ENCODE measurements around the gene CFAP46.

Gene CFAP46

GRCh38 chr10:132910901-132911785 lies 31.2 kb downstream of the CFAP46 start:
- DNase-seq (ENCODE audit: low read depth) = peak; percentile 4
- no peak overlapping the region for H3K4me3 ChIP-seq (ENCODE audit: low read depth, low read length)
- no peak for TF ChIP-seq CTCF (conservative IDR thresholded peaks at IDR 0.05; ENCODE audit: low read depth, low read length)

GRCh38 chr10:132910186-132910880 lies 32.0 kb downstream of the CFAP46 start:
- H3K4me3 ChIP-seq (ENCODE audit: low read depth, low read length) = no peak overlapping the region
- TF ChIP-seq CTCF (conservative IDR thresholded peaks at IDR 0.05; ENCODE audit: low read depth, low read length) = no peak
- DNase-seq (ENCODE audit: low read depth) = no peak

GRCh38 chr10:132909491-132910071 lies 32.8 kb downstream of the CFAP46 start:
- TF ChIP-seq CTCF (conservative IDR thresholded peaks at IDR 0.05; ENCODE audit: low read depth, low read length) = no peak
- no peak overlapping the region for H3K4me3 ChIP-seq (ENCODE audit: low read depth, low read length)
- DNase-seq (ENCODE audit: low read depth) = no peak

GRCh38 chr10:132908621-132909295 lies 33.6 kb downstream of the CFAP46 start:
- DNase-seq (ENCODE audit: low read depth) = no peak
- TF ChIP-seq CTCF (conservative IDR thresholded peaks at IDR 0.05; ENCODE audit: low read depth, low read length) = no peak
- H3K4me3 ChIP-seq (ENCODE audit: low read depth, low read length) = no peak overlapping the region

GRCh38 chr10:132907821-132908620 lies 34.3 kb downstream of the CFAP46 start:
- no peak for TF ChIP-seq CTCF (conservative IDR thresholded peaks at IDR 0.05; ENCODE audit: low read depth, low read length)
- no peak overlapping the region for H3K4me3 ChIP-seq (ENCODE audit: low read depth, low read length)

GRCh38 chr10:132906836-132907235 lies 35.5 kb downstream of the CFAP46 start:
- DNase-seq (ENCODE audit: low read depth) = no peak
- TF ChIP-seq CTCF (conservative IDR thresholded peaks at IDR 0.05; ENCODE audit: low read depth, low read length) = no peak
- H3K4me3 ChIP-seq (ENCODE audit: low read depth, low read length) = no peak overlapping the region

More at GRCh38 chr10:132907821-132908620, 34.3 kb downstream of the CFAP46 start:
- no peak for DNase-seq (ENCODE audit: low read depth)
